HG03565 (cell line): ENCODE results near the gene PCSK1.
"Not testable (repeated sequence)": the region's sequence is repeated elsewhere in the genome, so short reads cannot be mapped to it uniquely, and the experiment has no call there.

Source experiments
- ATAC-seq: cut with Tn5 transposase; IDR thresholded peaks from one replicate; pipeline ENCODE4 v1.9.1; 2021; ENCODE audit warnings: mild to moderate bottlenecking, moderate library complexity; ENCODE audit not compliant: unreplicated experiment

Gene PCSK1

GRCh38 chr5:96427824-96428223 lies 5.2 kb downstream of the PCSK1 start:
- no peak for ATAC-seq

- no peak for ATAC-seq
Measured at GRCh38 chr5:96426831-96427230, 6.2 kb downstream of the PCSK1 start.

GRCh38 chr5:96425443-96425842 lies 7.6 kb downstream of the PCSK1 start:
- no peak for ATAC-seq

GRCh38 chr5:96415897-96416296 lies 17.2 kb downstream of the PCSK1 start:
- no peak for ATAC-seq

GRCh38 chr5:96412868-96413449 lies 20.1 kb downstream of the PCSK1 start:
- ATAC-seq, result no peak

- no peak for ATAC-seq
Measured at GRCh38 chr5:96410013-96410412, 23.0 kb downstream of the PCSK1 start.

GRCh38 chr5:96408841-96409538 lies 24.1 kb downstream of the PCSK1 start:
- no peak for ATAC-seq

GRCh38 chr5:96408210-96408777 lies 24.8 kb downstream of the PCSK1 start:
- ATAC-seq, result no peak

GRCh38 chr5:96407436-96407835 lies 25.6 kb downstream of the PCSK1 start:
- ATAC-seq, result no peak

GRCh38 chr5:96404191-96404867 lies 28.7 kb downstream of the PCSK1 start:
- ATAC-seq, result no peak

- ATAC-seq, result no peak
Measured at GRCh38 chr5:96402500-96402899, 30.5 kb downstream of the PCSK1 start.

- no peak for ATAC-seq
Measured at GRCh38 chr5:96396878-96397277, 36.2 kb downstream of the PCSK1 start.

GRCh38 chr5:96395295-96395694 lies 37.8 kb downstream of the PCSK1 start:
- not testable (repeated sequence) for ATAC-seq

GRCh38 chr5:96391921-96392320 lies 41.1 kb downstream of the PCSK1 start:
- ATAC-seq, result no peak

GRCh38 chr5:96388176-96388575 lies 44.9 kb downstream of the PCSK1 start:
- no peak for ATAC-seq

- no peak for ATAC-seq
Measured at GRCh38 chr5:96387616-96388015, 45.4 kb downstream of the PCSK1 start.

- ATAC-seq, result no peak
Measured at GRCh38 chr5:96385538-96385937, 47.5 kb downstream of the PCSK1 start.

- ATAC-seq, result no peak
Measured at GRCh38 chr5:96384353-96384752, 48.7 kb downstream of the PCSK1 start.

GRCh38 chr5:96381526-96381925 lies 51.5 kb downstream of the PCSK1 start:
- no peak for ATAC-seq

- no peak for ATAC-seq
Measured at GRCh38 chr5:96379896-96380295, 53.2 kb downstream of the PCSK1 start.

GRCh38 chr5:96377597-96377996 lies 55.5 kb downstream of the PCSK1 start:
- ATAC-seq, result no peak

GRCh38 chr5:96377167-96377566 lies 55.9 kb downstream of the PCSK1 start:
- ATAC-seq, result no peak
